HG02943 (cell line): Measurements from ENCODE around the gene ENO1.
"Not testable (repeated sequence)": the region's sequence is repeated elsewhere in the genome, so short reads cannot be mapped to it uniquely, and the experiment has no call there.

Experiments used
- ATAC-seq: cut with Tn5 transposase; IDR thresholded peaks from one replicate; pipeline ENCODE4 v1.9.1; 2021; ENCODE audit warnings: mild to moderate bottlenecking, low read depth, moderate library complexity; ENCODE audit not compliant: unreplicated experiment

ENO1 gene

GRCh38 chr1:8848663-8849386, 29.7 kb downstream of the ENO1 start:
- no peak for ATAC-seq

GRCh38 chr1:8847990-8848389, 30.5 kb downstream of the ENO1 start:
- no peak for ATAC-seq

GRCh38 chr1:8846263-8846662, 32.2 kb downstream of the ENO1 start:
- no peak for ATAC-seq

GRCh38 chr1:8845104-8846097, 33.1 kb downstream of the ENO1 start:
- no peak for ATAC-seq

GRCh38 chr1:8844501-8845006, 33.9 kb downstream of the ENO1 start:
- no peak for ATAC-seq

- ATAC-seq = no peak
These were observed 37.1 kb downstream of the ENO1 start for GRCh38 chr1:8841395-8841794.

- no peak for ATAC-seq
These were observed 38.5 kb downstream of the ENO1 start for GRCh38 chr1:8839990-8840389.

- no peak for ATAC-seq
These were observed 42.4 kb downstream of the ENO1 start for GRCh38 chr1:8835941-8836643.

- no peak for ATAC-seq
These were observed 47.1 kb downstream of the ENO1 start for GRCh38 chr1:8831340-8831739.

GRCh38 chr1:8830732-8831131, 47.8 kb downstream of the ENO1 start:
- not testable (repeated sequence) for ATAC-seq

GRCh38 chr1:8825985-8826481, 52.5 kb downstream of the ENO1 start:
- no peak for ATAC-seq

GRCh38 chr1:8823295-8823664, 55.2 kb downstream of the ENO1 start:
- no peak for ATAC-seq

GRCh38 chr1:8822373-8823294, 55.9 kb downstream of the ENO1 start:
- ATAC-seq = no peak

- no peak for ATAC-seq
These were observed 57.4 kb downstream of the ENO1 start for GRCh38 chr1:8821084-8821483.

- ATAC-seq = not testable (repeated sequence)
These were observed 59.7 kb downstream of the ENO1 start for GRCh38 chr1:8818789-8819188.

- ATAC-seq = no peak
These were observed 60.1 kb downstream of the ENO1 start for GRCh38 chr1:8818325-8818775.

- ATAC-seq = peak; percentile 88
These were observed 60.8 kb downstream of the ENO1 start, which contains the start of gene RERE for GRCh38 chr1:8817412-8818324. Gene RERE, minus strand, starts transcription at chr1:8817640.

GRCh38 chr1:8816831-8817411, 61.6 kb downstream of the ENO1 start:
- no peak for ATAC-seq
